ENCODE results near the gene PLAC1. TPM values are rescaled to one million over a fixed set of nuclear protein-coding genes. Genes with fewer than 3 reads are reported as not detected.
A peak's percentile ranks its signal among the peaks of the same experiment; 100 is the strongest.

Gene PLAC1
- total RNA-seq, 1 experiment from 2014 or later, result 0.91 TPM

DNA sequence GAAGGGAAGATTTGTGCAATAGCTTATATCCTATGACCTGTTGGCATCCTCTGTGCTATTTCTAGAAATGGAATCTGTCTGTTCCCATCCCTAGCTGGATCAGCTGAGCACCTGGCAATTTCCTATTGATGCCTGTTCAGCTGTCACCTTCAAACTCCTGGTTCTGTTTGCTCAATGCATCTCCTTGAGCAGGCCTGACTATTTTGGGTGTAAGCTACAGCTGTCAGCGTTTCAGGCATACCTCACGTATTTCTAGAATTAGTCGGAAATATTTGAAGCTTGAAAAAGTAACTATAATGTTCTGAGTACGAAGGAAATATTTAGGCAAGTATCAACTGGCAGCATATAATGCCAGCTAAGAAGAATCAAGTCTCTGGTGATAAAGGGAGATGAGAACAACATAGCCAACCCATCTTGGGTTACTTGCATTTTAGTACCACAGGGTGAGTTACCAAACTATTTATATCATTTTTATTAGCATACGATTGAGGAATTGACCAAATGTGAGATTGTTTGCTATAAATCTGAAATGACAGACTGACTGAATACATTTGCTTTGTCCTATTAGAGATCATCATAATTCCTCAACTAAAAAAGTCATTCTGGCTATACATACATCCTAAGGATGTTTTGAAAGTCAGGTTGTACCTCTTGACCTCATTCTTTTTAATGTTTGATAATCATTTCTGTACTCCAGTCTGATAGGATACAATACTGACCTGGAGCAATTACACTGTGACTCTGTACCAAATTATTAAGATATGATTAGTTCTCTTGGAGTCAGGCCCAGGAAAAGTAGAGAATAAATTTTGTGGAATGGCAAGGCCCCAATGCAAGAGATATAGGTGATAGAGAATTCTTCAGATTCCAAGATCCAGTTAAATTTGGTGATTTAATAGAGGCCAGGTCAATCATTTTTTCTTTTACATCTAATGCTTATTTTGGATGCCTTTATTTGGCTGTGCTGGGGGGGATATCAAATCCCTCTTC, 36.4 kb upstream of the PLAC1 start:
- POLR2A ChIA-PET, result no interaction called here
- intact Hi-C loops (cut with micrococcal nuclease), result loop anchor here (5.0 kb wide), 1 partner anchor 92 kb away; no protein-coding TSS in a partner anchor
- Mint-ChIP-seq H3K36me3 (ENCODE audit: insufficient read depth, unreplicated experiment) (no peaks in the 10 kb centered on the region), H3K27me3 (ENCODE audit: insufficient read depth, unreplicated experiment) (peaks cover 7% of the 10 kb centered on the region), H3K4me3 (ENCODE audit: unreplicated experiment) (no peak overlapping the region), H3K4me1 (ENCODE audit: insufficient read depth, unreplicated experiment) (peaks cover 22% of the 10 kb centered on the region), H3K9me3 (ENCODE audit: unreplicated experiment) (peaks cover 1% of the 10 kb centered on the region), H3K27ac (ENCODE audit: low read depth, unreplicated experiment) (peak overlapping the region; percentile 7)
- TF ChIP-seq, protein P1, sequence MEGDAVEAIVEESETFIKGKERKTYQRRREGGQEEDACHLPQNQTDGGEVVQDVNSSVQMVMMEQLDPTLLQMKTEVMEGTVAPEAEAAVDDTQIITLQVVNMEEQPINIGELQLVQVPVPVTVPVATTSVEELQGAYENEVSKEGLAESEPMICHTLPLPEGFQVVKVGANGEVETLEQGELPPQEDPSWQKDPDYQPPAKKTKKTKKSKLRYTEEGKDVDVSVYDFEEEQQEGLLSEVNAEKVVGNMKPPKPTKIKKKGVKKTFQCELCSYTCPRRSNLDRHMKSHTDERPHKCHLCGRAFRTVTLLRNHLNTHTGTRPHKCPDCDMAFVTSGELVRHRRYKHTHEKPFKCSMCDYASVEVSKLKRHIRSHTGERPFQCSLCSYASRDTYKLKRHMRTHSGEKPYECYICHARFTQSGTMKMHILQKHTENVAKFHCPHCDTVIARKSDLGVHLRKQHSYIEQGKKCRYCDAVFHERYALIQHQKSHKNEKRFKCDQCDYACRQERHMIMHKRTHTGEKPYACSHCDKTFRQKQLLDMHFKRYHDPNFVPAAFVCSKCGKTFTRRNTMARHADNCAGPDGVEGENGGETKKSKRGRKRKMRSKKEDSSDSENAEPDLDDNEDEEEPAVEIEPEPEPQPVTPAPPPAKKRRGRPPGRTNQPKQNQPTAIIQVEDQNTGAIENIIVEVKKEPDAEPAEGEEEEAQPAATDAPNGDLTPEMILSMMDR (IDR thresholded peaks at IDR 0.05; ENCODE audit: unreplicated experiment), result no peak
- BruUV-seq (replicated peaks), result TSS peak; percentile 47
- CTCF ChIA-PET, result interaction anchor here (0.6 kb wide), 3 partner anchors 16 to 447 kb away, joined by 3 read pairs; no protein-coding TSS in a partner anchor
- no peak for DNase-seq (ENCODE audit: unreplicated experiment)

DNA sequence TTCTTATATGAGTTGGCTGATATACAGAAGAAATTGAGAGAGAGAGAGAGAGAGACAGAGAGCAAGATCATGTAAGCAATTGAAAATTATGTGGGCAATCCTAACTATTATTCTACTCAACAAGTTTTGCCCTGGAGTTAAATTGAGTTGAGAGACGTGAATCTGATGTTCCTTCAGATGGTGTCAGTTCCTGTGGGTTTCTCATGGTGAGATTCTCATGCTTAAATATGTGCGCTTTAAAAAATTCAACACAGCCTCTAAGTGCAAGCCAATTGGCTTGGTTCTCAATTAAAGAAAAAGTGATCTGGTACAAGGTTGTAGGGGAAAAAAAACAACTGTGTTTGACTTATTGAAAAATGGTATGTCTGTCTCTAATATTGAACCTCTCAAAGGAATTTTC, 35.4 kb upstream of the PLAC1 start:
- Mint-ChIP-seq H3K27me3 (ENCODE audit: insufficient read depth, unreplicated experiment) (peaks cover 17% of the 10 kb centered on the region), H3K4me3 (ENCODE audit: unreplicated experiment) (no peak overlapping the region), H3K9me3 (ENCODE audit: unreplicated experiment) (no peaks in the 10 kb centered on the region), H3K36me3 (ENCODE audit: insufficient read depth, unreplicated experiment) (no peaks in the 10 kb centered on the region), H3K27ac (ENCODE audit: low read depth, unreplicated experiment) (peak overlapping the region; percentile 13), H3K4me1 (ENCODE audit: insufficient read depth, unreplicated experiment) (peaks cover 32% of the 10 kb centered on the region)
- ChIA-PET CTCF (interaction anchor here (0.6 kb wide), 1 partner anchor 17 kb away, joined by 3 read pairs; no protein-coding TSS in a partner anchor), POLR2A (no interaction called here)
- TF ChIP-seq, protein P1 (IDR thresholded peaks at IDR 0.05; ENCODE audit: unreplicated experiment), result no peak
- BruUV-seq (replicated peaks), result no TSS peak
- DNase-seq (ENCODE audit: unreplicated experiment), result no peak
- intact Hi-C loops (cut with micrococcal nuclease), result loop anchor here (5.0 kb wide), 1 partner anchor 91 kb away; no protein-coding TSS in a partner anchor

DNA sequence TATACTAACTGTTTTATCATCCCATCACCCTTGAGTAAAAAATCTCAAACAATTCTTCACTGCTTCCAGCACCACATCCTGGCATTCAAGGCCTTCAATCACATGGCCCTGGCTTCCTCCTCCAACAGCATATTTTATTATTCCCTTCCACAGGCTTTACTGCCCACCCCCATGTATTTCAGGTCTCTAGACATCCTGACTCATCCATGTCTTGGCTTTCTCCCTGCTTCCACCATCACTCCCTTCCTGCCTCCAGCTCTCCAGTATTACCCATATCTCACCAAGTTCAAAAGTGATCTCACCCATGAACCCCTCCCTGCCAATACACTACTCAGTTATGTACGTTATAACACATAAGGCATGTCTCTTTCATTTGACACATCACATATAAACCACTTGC, 34.7 kb upstream of the PLAC1 start:
- no peaks in the 10 kb centered on the region for H3K36me3 Mint-ChIP-seq (ENCODE audit: insufficient read depth, unreplicated experiment)
- CTCF ChIA-PET, result interaction anchor here (1.3 kb wide), 1 partner anchor 90 kb away, joined by 3 read pairs; no protein-coding TSS in a partner anchor
- no peak for DNase-seq (ENCODE audit: unreplicated experiment)
- no peak overlapping the region for H3K4me3 Mint-ChIP-seq (ENCODE audit: unreplicated experiment)
- TF ChIP-seq, protein P1 (IDR thresholded peaks at IDR 0.05; ENCODE audit: unreplicated experiment), result no peak
- H3K27me3 Mint-ChIP-seq (ENCODE audit: insufficient read depth, unreplicated experiment), result peaks cover 22% of the 10 kb centered on the region
- no peaks in the 10 kb centered on the region for H3K9me3 Mint-ChIP-seq (ENCODE audit: unreplicated experiment)
- intact Hi-C loops (cut with micrococcal nuclease), result loop anchor here (5.0 kb wide), 1 partner anchor 91 kb away; no protein-coding TSS in a partner anchor
- POLR2A ChIA-PET, result no interaction called here
- H3K4me1 Mint-ChIP-seq (ENCODE audit: insufficient read depth, unreplicated experiment), result peaks cover 39% of the 10 kb centered on the region
- H3K27ac Mint-ChIP-seq (ENCODE audit: low read depth, unreplicated experiment), result peak overlapping the region; percentile 13
- BruUV-seq (replicated peaks), result no TSS peak

DNA sequence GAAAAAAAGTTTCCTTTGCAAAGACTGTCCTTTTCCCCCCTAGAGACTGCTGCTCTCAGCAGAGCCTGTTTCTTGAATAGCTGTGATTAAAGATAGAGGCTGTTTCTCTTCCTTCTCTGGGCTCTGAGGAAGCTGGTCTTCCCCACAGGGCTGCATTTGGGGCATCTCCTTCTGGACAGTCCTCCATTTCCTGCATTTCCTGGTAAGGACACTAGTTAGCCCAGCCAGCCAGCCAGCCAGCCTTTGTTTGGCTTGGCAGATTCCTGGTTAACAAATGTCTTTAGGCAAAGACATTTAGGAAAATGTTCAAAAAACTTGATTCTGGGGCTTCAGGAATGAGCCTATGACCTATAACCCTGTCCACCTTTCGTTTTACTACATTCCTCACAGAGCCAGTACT, 34.0 kb upstream of the PLAC1 start:
- no peak overlapping the region for H3K4me3 Mint-ChIP-seq (ENCODE audit: unreplicated experiment)
- intact Hi-C loops (cut with micrococcal nuclease), result loop anchor here (5.0 kb wide), 1 partner anchor 90 kb away; no protein-coding TSS in a partner anchor
- CTCF ChIA-PET, result interaction anchor here (0.5 to 1.3 kb wide), 3 partner anchors 65 to 419 kb away, joined by 3 to 4 read pairs (median 3); no protein-coding TSS in a partner anchor

More for the DNA sequence above, 34.0 kb upstream of the PLAC1 start:
- no TSS peak for BruUV-seq (replicated peaks)
- Mint-ChIP-seq H3K9me3 (ENCODE audit: unreplicated experiment) (no peaks in the 10 kb centered on the region), H3K27me3 (ENCODE audit: insufficient read depth, unreplicated experiment) (peaks cover 22% of the 10 kb centered on the region), H3K36me3 (ENCODE audit: insufficient read depth, unreplicated experiment) (no peaks in the 10 kb centered on the region), H3K4me1 (ENCODE audit: insufficient read depth, unreplicated experiment) (peaks cover 42% of the 10 kb centered on the region), H3K27ac (ENCODE audit: low read depth, unreplicated experiment) (no peak overlapping the region)
- TF ChIP-seq, protein P1 (IDR thresholded peaks at IDR 0.05; ENCODE audit: unreplicated experiment), result no peak
- DNase-seq (ENCODE audit: unreplicated experiment), result no peak
- POLR2A ChIA-PET, result no interaction called here

Measured in MCF 10A (cell line).